Bone marrow (tissue), 2 donors: ENCODE measurements around the gene GIT2.

Source experiments
- DNase-seq, 2 donors: peaks; one replicate each; lab custom pipeline; 2025; lab: John Stamatoyannopoulos, UW

Gene GIT2

GRCh38 chr12:109981311-109981710 lies 14.9 kb downstream of the GIT2 start:
- DNase-seq: no peak

GRCh38 chr12:109972821-109973220 lies 23.3 kb downstream of the GIT2 start:
- no peak for DNase-seq

- no peak for DNase-seq
Observed at GRCh38 chr12:109968801-109969200, 27.4 kb downstream of the GIT2 start.

- DNase-seq: peak in 1 of 2 donors; percentile 16
Observed at GRCh38 chr12:109968032-109968420, 28.1 kb downstream of the GIT2 start.

GRCh38 chr12:109967383-109968031 lies 28.7 kb downstream of the GIT2 start:
- no peak for DNase-seq

GRCh38 chr12:109966546-109966945 lies 29.6 kb downstream of the GIT2 start:
- DNase-seq: no peak

GRCh38 chr12:109963743-109964429 lies 32.3 kb downstream of the GIT2 start:
- DNase-seq: no peak

GRCh38 chr12:109963330-109963729 lies 32.8 kb downstream of the GIT2 start:
- no peak for DNase-seq

GRCh38 chr12:109962398-109962797 lies 33.8 kb downstream of the GIT2 start:
- no peak for DNase-seq

GRCh38 chr12:109961612-109962011 lies 34.6 kb downstream of the GIT2 start:
- DNase-seq: no peak

GRCh38 chr12:109961201-109961600 lies 35.0 kb downstream of the GIT2 start:
- DNase-seq: no peak

- no peak for DNase-seq
Observed at GRCh38 chr12:109959411-109960093, 36.6 kb downstream of the GIT2 start.

GRCh38 chr12:109958374-109958773 lies 37.8 kb downstream of the GIT2 start:
- DNase-seq: no peak

GRCh38 chr12:109953656-109954055 lies 42.5 kb downstream of the GIT2 start:
- DNase-seq: no peak

GRCh38 chr12:109952873-109953272 lies 43.3 kb downstream of the GIT2 start:
- DNase-seq: no peak

- peak in 1 of 2 donors; percentile 6 for DNase-seq
Observed at GRCh38 chr12:109952160-109952858, 43.9 kb downstream of the GIT2 start.

GRCh38 chr12:109951751-109952150 lies 44.4 kb downstream of the GIT2 start:
- no peak for DNase-seq

GRCh38 chr12:109951136-109951535 lies 45.0 kb downstream of the GIT2 start:
- DNase-seq: no peak

- no peak for DNase-seq
Observed at GRCh38 chr12:109950625-109951024, 45.5 kb downstream of the GIT2 start.

- DNase-seq: no peak
Observed at GRCh38 chr12:109949089-109949488, 47.1 kb downstream of the GIT2 start.

GRCh38 chr12:109948368-109948767 lies 47.8 kb downstream of the GIT2 start:
- DNase-seq: no peak

GRCh38 chr12:109947521-109947920 lies 48.6 kb downstream of the GIT2 start:
- peak in 1 of 2 donors; percentile 28 for DNase-seq

GRCh38 chr12:109946913-109947312 lies 49.3 kb downstream of the GIT2 start:
- DNase-seq: no peak
